ENCODE data around the gene KCNJ6. TPM values are rescaled to one million over a fixed set of nuclear protein-coding genes. Genes with fewer than 3 reads are reported as not detected.
"Not testable (repeated sequence)": the region's sequence is repeated elsewhere in the genome, so short reads cannot be mapped to it uniquely, and the experiment has no call there.

The KCNJ6 gene
- total and polyA plus RNA-seq, 3 donors from 2014 or later = 0.24 to 0.25 (median 0.25) TPM

GRCh38 chr21:37732927-37733326 lies 183.3 kb downstream of the KCNJ6 start:
- no peak overlapping the region for H3K27ac ChIP-seq

DNA sequence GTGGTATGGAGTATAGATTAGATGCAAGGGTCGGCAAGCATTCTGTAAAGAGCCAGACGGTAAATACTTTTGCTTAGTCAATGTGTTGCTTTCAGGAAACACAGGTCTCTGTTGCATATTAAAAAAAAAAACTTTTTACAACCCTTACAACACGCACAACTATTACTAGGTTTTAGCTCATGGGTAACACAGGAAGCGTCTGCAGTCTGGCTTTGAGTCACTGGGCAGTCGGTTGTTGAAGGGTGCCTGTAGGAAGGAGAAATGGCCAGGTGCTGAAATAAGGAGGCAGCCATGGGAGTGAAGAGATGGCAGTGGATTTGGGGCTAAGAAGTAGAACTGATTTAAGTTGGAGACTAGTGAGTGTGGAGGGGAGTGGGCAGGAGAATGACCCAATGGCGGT lies 192.1 kb downstream of the KCNJ6 start:
- Histone ChIP-seq H3K27me3 (no peaks in the 10 kb centered on the region), H3K4me3 (no peak overlapping the region), H3K27ac (no peak overlapping the region), H3K9me3 (no peaks in the 10 kb centered on the region), H3K36me3 (ENCODE audit: low read depth, missing control alignments) (no peaks in the 10 kb centered on the region), H3K4me1 (no peaks in the 10 kb centered on the region)
- WGBS, 2 donors = 87 to 89% methylated on average over 6 of the region's 6 CpGs
- DNase-seq = no peak
- intact Hi-C loops (cut with DNase I; ENCODE audit: low total_unique reads) = no loop called here
- TF ChIP-seq, protein P1, sequence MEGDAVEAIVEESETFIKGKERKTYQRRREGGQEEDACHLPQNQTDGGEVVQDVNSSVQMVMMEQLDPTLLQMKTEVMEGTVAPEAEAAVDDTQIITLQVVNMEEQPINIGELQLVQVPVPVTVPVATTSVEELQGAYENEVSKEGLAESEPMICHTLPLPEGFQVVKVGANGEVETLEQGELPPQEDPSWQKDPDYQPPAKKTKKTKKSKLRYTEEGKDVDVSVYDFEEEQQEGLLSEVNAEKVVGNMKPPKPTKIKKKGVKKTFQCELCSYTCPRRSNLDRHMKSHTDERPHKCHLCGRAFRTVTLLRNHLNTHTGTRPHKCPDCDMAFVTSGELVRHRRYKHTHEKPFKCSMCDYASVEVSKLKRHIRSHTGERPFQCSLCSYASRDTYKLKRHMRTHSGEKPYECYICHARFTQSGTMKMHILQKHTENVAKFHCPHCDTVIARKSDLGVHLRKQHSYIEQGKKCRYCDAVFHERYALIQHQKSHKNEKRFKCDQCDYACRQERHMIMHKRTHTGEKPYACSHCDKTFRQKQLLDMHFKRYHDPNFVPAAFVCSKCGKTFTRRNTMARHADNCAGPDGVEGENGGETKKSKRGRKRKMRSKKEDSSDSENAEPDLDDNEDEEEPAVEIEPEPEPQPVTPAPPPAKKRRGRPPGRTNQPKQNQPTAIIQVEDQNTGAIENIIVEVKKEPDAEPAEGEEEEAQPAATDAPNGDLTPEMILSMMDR (IDR thresholded peaks at IDR 0.05) = no peak
- no peak for TF ChIP-seq POLR2A (IDR thresholded peaks at IDR 0.05)

More at GRCh38 chr21:37732927-37733326, 183.3 kb downstream of the KCNJ6 start:
- Histone ChIP-seq H3K36me3 (ENCODE audit: low read depth, missing control alignments) (no peaks in the 10 kb centered on the region), H3K9me3 (no peaks in the 10 kb centered on the region), H3K4me3 (no peak overlapping the region), H3K27me3 (no peaks in the 10 kb centered on the region), H3K4me1 (no peaks in the 10 kb centered on the region)
- TF ChIP-seq POLR2A (IDR thresholded peaks at IDR 0.05) = no peak
- TF ChIP-seq, protein P1 (IDR thresholded peaks at IDR 0.05) = no peak
- WGBS, 2 donors = 74 to 84% methylated on average over 4 of the region's 4 CpGs
- DNase-seq = no peak
- intact Hi-C loops (cut with DNase I; ENCODE audit: low total_unique reads) = no loop called here

- Histone ChIP-seq H3K9me3 (no peaks in the 10 kb centered on the region), H3K27ac (no peak overlapping the region), H3K4me1 (no peaks in the 10 kb centered on the region), H3K27me3 (no peaks in the 10 kb centered on the region), H3K36me3 (ENCODE audit: low read depth, missing control alignments) (no peaks in the 10 kb centered on the region), H3K4me3 (no peak overlapping the region)
- DNase-seq = no peak
- intact Hi-C loops (cut with DNase I; ENCODE audit: low total_unique reads) = no loop called here
- WGBS, 2 donors = 91 to 97% methylated on average over 4 of the region's 4 CpGs
- TF ChIP-seq, protein P1 (IDR thresholded peaks at IDR 0.05) = no peak
- TF ChIP-seq POLR2A (IDR thresholded peaks at IDR 0.05) = no peak
Observed at GRCh38 chr21:37717534-37717933, 198.7 kb downstream of the KCNJ6 start.

- intact Hi-C loops (cut with DNase I; ENCODE audit: low total_unique reads) = not testable (repeated sequence)
Observed at GRCh38 chr21:37712569-37712934, 203.7 kb downstream of the KCNJ6 start.

DNA sequence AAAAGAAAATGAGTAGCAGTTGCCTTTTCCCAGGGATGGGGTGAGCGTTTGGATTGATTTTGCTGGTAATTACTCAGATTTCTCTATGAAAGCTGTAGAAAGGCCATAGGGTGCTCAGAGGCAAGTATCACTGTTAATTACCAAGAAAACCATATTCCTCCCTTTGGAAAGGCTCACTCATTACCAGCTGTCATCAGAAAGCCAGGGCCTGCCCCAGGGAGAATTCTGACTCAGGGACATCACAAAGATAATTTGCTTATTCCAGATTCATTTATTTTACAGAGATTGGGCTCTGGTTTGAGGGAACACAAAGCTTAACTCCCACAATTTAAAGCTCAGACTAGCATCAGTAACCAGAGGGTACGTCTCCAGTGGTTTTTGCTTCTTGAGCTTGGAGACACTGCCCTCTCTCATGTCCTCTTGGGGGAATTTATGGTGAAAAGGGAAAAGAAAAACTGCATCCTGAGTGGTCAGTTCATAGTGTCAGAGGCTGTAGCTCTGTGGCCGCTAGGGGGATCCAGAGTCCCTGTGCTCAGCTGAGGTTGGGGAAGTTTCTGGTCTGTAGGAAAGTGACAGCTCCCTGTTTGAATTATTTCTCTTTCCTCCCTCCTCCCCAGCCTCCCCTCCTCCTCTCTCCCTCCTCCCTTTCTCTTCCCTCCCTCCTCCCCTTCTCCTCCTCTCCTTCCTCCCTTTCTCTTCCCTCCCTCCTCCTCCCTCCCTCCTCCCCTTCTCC lies 204.3 kb downstream of the KCNJ6 start:
- no peaks in the 10 kb centered on the region for H3K9me3 ChIP-seq
- 55 to 61% methylated on average over 3 of the region's 3 CpGs for WGBS, 2 donors
- TF ChIP-seq POLR2A (IDR thresholded peaks at IDR 0.05) = no peak
- TF ChIP-seq, protein P1 (IDR thresholded peaks at IDR 0.05) = peak; percentile 30 to 70 (median 38)
- intact Hi-C loops (cut with DNase I; ENCODE audit: low total_unique reads) = no loop called here
- DNase-seq = peak; percentile 80
- H3K36me3 ChIP-seq (ENCODE audit: low read depth, missing control alignments) = no peaks in the 10 kb centered on the region
- H3K4me3 ChIP-seq = no peak overlapping the region
- H3K27ac ChIP-seq = no peak overlapping the region
- H3K27me3 ChIP-seq = no peaks in the 10 kb centered on the region
- no peaks in the 10 kb centered on the region for H3K4me1 ChIP-seq

More at GRCh38 chr21:37712569-37712934, 203.7 kb downstream of the KCNJ6 start:
- H3K9me3 ChIP-seq; DNase-seq; H3K4me3 ChIP-seq; H3K4me1 ChIP-seq; H3K27me3 ChIP-seq; H3K27ac ChIP-seq; H3K36me3 ChIP-seq (ENCODE audit: low read depth, missing control alignments): not testable (repeated sequence)

Measured in testis (tissue), 3 donors.